ENCODE results near the gene TEX36.

DNA sequence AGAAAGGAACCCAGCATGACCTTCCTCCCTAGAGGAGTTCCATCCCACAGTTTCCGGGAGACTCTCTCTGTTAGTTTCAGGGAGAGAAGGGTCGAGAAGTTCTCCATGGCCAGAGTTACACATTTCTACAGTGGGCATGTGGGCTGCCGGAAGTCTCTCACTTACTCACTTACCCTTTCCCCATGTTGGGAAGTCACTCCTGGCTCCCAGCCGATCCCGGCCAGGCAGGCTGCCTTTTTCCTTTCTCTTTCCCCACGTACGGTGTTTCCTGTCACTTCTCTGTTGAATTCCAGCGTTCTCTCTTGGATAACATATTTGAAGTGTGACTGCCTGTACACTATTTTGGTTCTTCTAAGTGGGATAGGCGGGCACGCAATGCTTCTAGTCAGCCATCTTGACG is 3.5 kb downstream of the TEX36 start:
- TF ChIP-seq ZBTB8A (CRISPR knock-in tag; IDR thresholded peaks at IDR 0.05; ENCODE audit: borderline replicate concordance, low read depth) (no peak), GFI1 (CRISPR knock-in tag; IDR thresholded peaks at IDR 0.05; ENCODE audit: borderline replicate concordance) (no peak), SALL2 (CRISPR knock-in tag; IDR thresholded peaks at IDR 0.05) (no peak), NCOA2 (CRISPR knock-in tag; IDR thresholded peaks at IDR 0.05) (no peak)
- TF ChIP-seq, protein P1, sequence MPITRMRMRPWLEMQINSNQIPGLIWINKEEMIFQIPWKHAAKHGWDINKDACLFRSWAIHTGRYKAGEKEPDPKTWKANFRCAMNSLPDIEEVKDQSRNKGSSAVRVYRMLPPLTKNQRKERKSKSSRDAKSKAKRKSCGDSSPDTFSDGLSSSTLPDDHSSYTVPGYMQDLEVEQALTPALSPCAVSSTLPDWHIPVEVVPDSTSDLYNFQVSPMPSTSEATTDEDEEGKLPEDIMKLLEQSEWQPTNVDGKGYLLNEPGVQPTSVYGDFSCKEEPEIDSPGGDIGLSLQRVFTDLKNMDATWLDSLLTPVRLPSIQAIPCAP (CRISPR knock-in tag; IDR thresholded peaks at IDR 0.05; ENCODE audit: low read depth), result no peak
- TF ChIP-seq, protein P2, sequence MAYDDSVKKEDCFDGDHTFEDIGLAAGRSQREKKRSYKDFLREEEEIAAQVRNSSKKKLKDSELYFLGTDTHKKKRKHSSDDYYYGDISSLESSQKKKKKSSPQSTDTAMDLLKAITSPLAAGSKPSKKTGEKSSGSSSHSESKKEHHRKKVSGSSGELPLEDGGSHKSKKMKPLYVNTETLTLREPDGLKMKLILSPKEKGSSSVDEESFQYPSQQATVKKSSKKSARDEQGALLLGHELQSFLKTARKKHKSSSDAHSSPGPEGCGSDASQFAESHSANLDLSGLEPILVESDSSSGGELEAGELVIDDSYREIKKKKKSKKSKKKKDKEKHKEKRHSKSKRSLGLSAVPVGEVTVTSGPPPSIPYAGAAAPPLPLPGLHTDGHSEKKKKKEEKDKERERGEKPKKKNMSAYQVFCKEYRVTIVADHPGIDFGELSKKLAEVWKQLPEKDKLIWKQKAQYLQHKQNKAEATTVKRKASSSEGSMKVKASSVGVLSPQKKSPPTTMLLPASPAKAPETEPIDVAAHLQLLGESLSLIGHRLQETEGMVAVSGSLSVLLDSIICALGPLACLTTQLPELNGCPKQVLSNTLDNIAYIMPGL (CRISPR knock-in tag; IDR thresholded peaks at IDR 0.05; ENCODE audit: borderline replicate concordance in 1 of 2, low read depth in 1 of 2), result no peak

All from HepG2 (cell line).